ENCODE results near the gene STAT3. TPM values are rescaled to one million over a fixed set of nuclear protein-coding genes. Genes with fewer than 3 reads are reported as not detected.

Gene STAT3
- total and polyA plus RNA-seq, 2 donors from 2014 or later, result 55.6 to 327 TPM

- no peaks in the 10 kb centered on the region for H3K9me3 ChIP-seq (ENCODE audit: control insufficient read depth in 2 of 3, insufficient read depth in 1 of 3, low read length in 3 of 3)
- TF ChIP-seq, protein P1, sequence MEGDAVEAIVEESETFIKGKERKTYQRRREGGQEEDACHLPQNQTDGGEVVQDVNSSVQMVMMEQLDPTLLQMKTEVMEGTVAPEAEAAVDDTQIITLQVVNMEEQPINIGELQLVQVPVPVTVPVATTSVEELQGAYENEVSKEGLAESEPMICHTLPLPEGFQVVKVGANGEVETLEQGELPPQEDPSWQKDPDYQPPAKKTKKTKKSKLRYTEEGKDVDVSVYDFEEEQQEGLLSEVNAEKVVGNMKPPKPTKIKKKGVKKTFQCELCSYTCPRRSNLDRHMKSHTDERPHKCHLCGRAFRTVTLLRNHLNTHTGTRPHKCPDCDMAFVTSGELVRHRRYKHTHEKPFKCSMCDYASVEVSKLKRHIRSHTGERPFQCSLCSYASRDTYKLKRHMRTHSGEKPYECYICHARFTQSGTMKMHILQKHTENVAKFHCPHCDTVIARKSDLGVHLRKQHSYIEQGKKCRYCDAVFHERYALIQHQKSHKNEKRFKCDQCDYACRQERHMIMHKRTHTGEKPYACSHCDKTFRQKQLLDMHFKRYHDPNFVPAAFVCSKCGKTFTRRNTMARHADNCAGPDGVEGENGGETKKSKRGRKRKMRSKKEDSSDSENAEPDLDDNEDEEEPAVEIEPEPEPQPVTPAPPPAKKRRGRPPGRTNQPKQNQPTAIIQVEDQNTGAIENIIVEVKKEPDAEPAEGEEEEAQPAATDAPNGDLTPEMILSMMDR (IDR thresholded peaks at IDR 0.05; ENCODE audit: borderline replicate concordance, extremely low read depth, insufficient read depth), result no peak
- H3K27me3 ChIP-seq (ENCODE audit: control insufficient read depth, insufficient read depth, low read length), result no peaks in the 10 kb centered on the region
- H3K36me3 ChIP-seq (ENCODE audit: control insufficient read depth in 2 of 3, insufficient read depth in 3 of 3, low read length in 3 of 3), result no peaks in the 10 kb centered on the region
- H3K4me3 ChIP-seq (ENCODE audit: low read length in 3 of 3), result no peak overlapping the region
- intact Hi-C loops (cut with DNase I), result no loop called here
- H3K9ac ChIP-seq (ENCODE audit: low read length in 3 of 3), result no peak overlapping the region
- H3K4me1 ChIP-seq (ENCODE audit: control insufficient read depth in 2 of 3, insufficient read depth in 2 of 3, low read depth in 1 of 3, low read length in 3 of 3), result peaks cover 0 to 22% (median 5%) of the 10 kb centered on the region in 3 donors
- peak in 1 of 5 donors; percentile 38 for DNase-seq
- no peak for FAIRE-seq
- no peak overlapping the region for H3K27ac ChIP-seq (ENCODE audit: low read depth in 2 of 2, low read length in 2 of 2)
Measured at GRCh38 chr17:42284566-42284965, 103.7 kb downstream of the STAT3 start.

- peaks cover 0 to 17% (median 5%) of the 10 kb centered on the region in 3 donors for H3K4me1 ChIP-seq (ENCODE audit: control insufficient read depth in 2 of 3, insufficient read depth in 2 of 3, low read depth in 1 of 3, low read length in 3 of 3)
- TF ChIP-seq, protein P1 (IDR thresholded peaks at IDR 0.05; ENCODE audit: borderline replicate concordance, extremely low read depth, insufficient read depth), result no peak
- H3K9me3 ChIP-seq (ENCODE audit: control insufficient read depth in 2 of 3, insufficient read depth in 1 of 3, low read length in 3 of 3), result no peaks in the 10 kb centered on the region
- FAIRE-seq, result no peak
- H3K27me3 ChIP-seq (ENCODE audit: control insufficient read depth, insufficient read depth, low read length), result no peaks in the 10 kb centered on the region
- peak in 1 of 5 donors; percentile 7 for DNase-seq
- intact Hi-C loops (cut with DNase I), result no loop called here
- no peak overlapping the region for H3K27ac ChIP-seq (ENCODE audit: low read depth in 2 of 2, low read length in 2 of 2)
- no peak overlapping the region for H3K9ac ChIP-seq (ENCODE audit: low read length in 3 of 3)
- H3K36me3 ChIP-seq (ENCODE audit: control insufficient read depth in 2 of 3, insufficient read depth in 3 of 3, low read length in 3 of 3), result no peaks in the 10 kb centered on the region
- H3K4me3 ChIP-seq (ENCODE audit: low read length in 3 of 3), result no peak overlapping the region
Measured at GRCh38 chr17:42284024-42284369, 104.2 kb downstream of the STAT3 start.

GRCh38 chr17:42283241-42284023 is 104.8 kb downstream of the STAT3 start:
- FAIRE-seq (no peak), DNase-seq (peak in 1 of 5 donors; percentile 32)
- H3K27ac ChIP-seq (ENCODE audit: low read depth in 2 of 2, low read length in 2 of 2), result no peak overlapping the region
- no peak overlapping the region for H3K9ac ChIP-seq (ENCODE audit: low read length in 3 of 3)
- no peaks in the 10 kb centered on the region for H3K9me3 ChIP-seq (ENCODE audit: control insufficient read depth in 2 of 3, insufficient read depth in 1 of 3, low read length in 3 of 3)
- intact Hi-C loops (cut with DNase I), result no loop called here
- no peaks in the 10 kb centered on the region for H3K36me3 ChIP-seq (ENCODE audit: control insufficient read depth in 2 of 3, insufficient read depth in 3 of 3, low read length in 3 of 3)
- peaks cover 0 to 13% (median 5%) of the 10 kb centered on the region in 3 donors for H3K4me1 ChIP-seq (ENCODE audit: control insufficient read depth in 2 of 3, insufficient read depth in 2 of 3, low read depth in 1 of 3, low read length in 3 of 3)
- TF ChIP-seq, protein P1 (IDR thresholded peaks at IDR 0.05; ENCODE audit: borderline replicate concordance, extremely low read depth, insufficient read depth), result no peak
- no peak overlapping the region for H3K4me3 ChIP-seq (ENCODE audit: low read length in 3 of 3)
- H3K27me3 ChIP-seq (ENCODE audit: control insufficient read depth, insufficient read depth, low read length), result no peaks in the 10 kb centered on the region

Measured in kidney (tissue), 14 donors.